ENCODE data around the gene SLC51B. TPM values are rescaled to one million over a fixed set of nuclear protein-coding genes. Genes with fewer than 3 reads are reported as not detected.
A peak's percentile ranks its signal among the peaks of the same experiment; 100 is the strongest.
"Not testable (repeated sequence)": the region's sequence is repeated elsewhere in the genome, so short reads cannot be mapped to it uniquely, and the experiment has no call there.

Gene SLC51B
- total RNA-seq, 1 experiment from 2014 or later: 0.64 TPM

- no peak for DNase-seq (ENCODE audit: low spot score)
Measured at GRCh38 chr15:65083262-65083701, 38.1 kb downstream of the SLC51B start.

- no peak for DNase-seq (ENCODE audit: low spot score)
Measured at GRCh38 chr15:65084500-65085206, 39.5 kb downstream of the SLC51B start.

GRCh38 chr15:65085207-65085753 lies 40.1 kb downstream of the SLC51B start:
- no peak for DNase-seq (ENCODE audit: low spot score)

- peak; percentile 81 for DNase-seq (ENCODE audit: low spot score)
Measured at GRCh38 chr15:65085990-65086679, 40.9 kb downstream of the SLC51B start.

- DNase-seq (ENCODE audit: low spot score): peak; percentile 35
Measured at GRCh38 chr15:65086680-65087111, 41.5 kb downstream of the SLC51B start.

GRCh38 chr15:65087411-65087810 lies 42.2 kb downstream of the SLC51B start:
- no peak for DNase-seq (ENCODE audit: low spot score)

GRCh38 chr15:65087873-65088642 lies 42.9 kb downstream of the SLC51B start:
- no peak for DNase-seq (ENCODE audit: low spot score)

GRCh38 chr15:65088643-65089021 lies 43.4 kb downstream of the SLC51B start:
- DNase-seq (ENCODE audit: low spot score): peak; percentile 49

- DNase-seq (ENCODE audit: low spot score): no peak
Measured at GRCh38 chr15:65089206-65089824, 44.1 kb downstream of the SLC51B start.

- DNase-seq (ENCODE audit: low spot score): no peak
Measured at GRCh38 chr15:65091946-65092770, 47.0 kb downstream of the SLC51B start.

GRCh38 chr15:65092911-65093792 lies 48.0 kb downstream of the SLC51B start:
- DNase-seq (ENCODE audit: low spot score): no peak

GRCh38 chr15:65093793-65094170 lies 48.6 kb downstream of the SLC51B start:
- not testable (repeated sequence) for DNase-seq (ENCODE audit: low spot score)

GRCh38 chr15:65094294-65094995 lies 49.3 kb downstream of the SLC51B start:
- no peak for DNase-seq (ENCODE audit: low spot score)

GRCh38 chr15:65095011-65095746 lies 50.0 kb downstream of the SLC51B start:
- DNase-seq (ENCODE audit: low spot score): no peak

GRCh38 chr15:65095747-65096104 lies 50.5 kb downstream of the SLC51B start:
- DNase-seq (ENCODE audit: low spot score): no peak

GRCh38 chr15:65096481-65097385 lies 51.5 kb downstream of the SLC51B start:
- no peak for DNase-seq (ENCODE audit: low spot score)

- DNase-seq (ENCODE audit: low spot score): no peak
Measured at GRCh38 chr15:65097651-65098263, 52.6 kb downstream of the SLC51B start.

All from HT-29 (cell line).